Spleen (tissue), 7 donors: ENCODE measurements around the gene DCAKD.

Source experiments
- POLR2A ChIP-seq, 3 donors: fragments of 450-650 bp; IDR thresholded peaks; one replicate each; pipeline ENCODE4 v1.5.1; 2017; ENCODE audit warnings: antibody characterized with exemption in 3 of 3, mild to moderate bottlenecking in 1 of 3
- POLR2AphosphoS5 ChIP-seq, 3 donors: sonication (generic); formaldehyde crosslinking; IDR thresholded peaks; one replicate each; pipeline ENCODE4 v1.5.1; 2017; ENCODE audit warnings: antibody characterized with exemption in 3 of 3
- TF ChIP-seq, protein P1 (sequence below), 11 experiments: fragments of 200-600 bp in 7 of 11; fragments of 450-650 bp in 4 of 11; sonication (generic) in 4 of 11; IDR thresholded peaks in 8 of 11; conservative IDR thresholded peaks in 3 of 11; 1 replicate in 7 of 11; 2 replicates in 4 of 11; pipeline versions ENCODE4 v1.4.0 to v1.8.0; 2016 to 2021; ENCODE audit warnings: antibody characterized with exemption in 11 of 11, inconsistent platforms in 4 of 11, mild to moderate bottlenecking in 1 of 11
- donor health status: DM: no; HTN: no; CAD: no; lungs with moderate emphysema.
- donor health status: DM: no; HTN: no; CAD: no.
- donor health status: DM: no; HTN: no; CAD: no.

GRCh38 chr17:45022655-45023339 is 28.6 kb downstream of the DCAKD start:
- TF ChIP-seq, protein P1, sequence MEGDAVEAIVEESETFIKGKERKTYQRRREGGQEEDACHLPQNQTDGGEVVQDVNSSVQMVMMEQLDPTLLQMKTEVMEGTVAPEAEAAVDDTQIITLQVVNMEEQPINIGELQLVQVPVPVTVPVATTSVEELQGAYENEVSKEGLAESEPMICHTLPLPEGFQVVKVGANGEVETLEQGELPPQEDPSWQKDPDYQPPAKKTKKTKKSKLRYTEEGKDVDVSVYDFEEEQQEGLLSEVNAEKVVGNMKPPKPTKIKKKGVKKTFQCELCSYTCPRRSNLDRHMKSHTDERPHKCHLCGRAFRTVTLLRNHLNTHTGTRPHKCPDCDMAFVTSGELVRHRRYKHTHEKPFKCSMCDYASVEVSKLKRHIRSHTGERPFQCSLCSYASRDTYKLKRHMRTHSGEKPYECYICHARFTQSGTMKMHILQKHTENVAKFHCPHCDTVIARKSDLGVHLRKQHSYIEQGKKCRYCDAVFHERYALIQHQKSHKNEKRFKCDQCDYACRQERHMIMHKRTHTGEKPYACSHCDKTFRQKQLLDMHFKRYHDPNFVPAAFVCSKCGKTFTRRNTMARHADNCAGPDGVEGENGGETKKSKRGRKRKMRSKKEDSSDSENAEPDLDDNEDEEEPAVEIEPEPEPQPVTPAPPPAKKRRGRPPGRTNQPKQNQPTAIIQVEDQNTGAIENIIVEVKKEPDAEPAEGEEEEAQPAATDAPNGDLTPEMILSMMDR (IDR thresholded peaks at IDR 0.05 in 8 of 11, conservative IDR thresholded peaks at IDR 0.05 in 3 of 11) = no peak
- no peak for TF ChIP-seq POLR2AphosphoS5 (IDR thresholded peaks at IDR 0.05)
- TF ChIP-seq POLR2A (IDR thresholded peaks at IDR 0.05) = no peak
